GM21576 (cell line): ENCODE data around the gene CFAP221.

Experiments used
- ATAC-seq: cut with Tn5 transposase; IDR thresholded peaks from one replicate; pipeline ENCODE4 v1.9.1; 2021; ENCODE audit warnings: mild to moderate bottlenecking, moderate library complexity; ENCODE audit not compliant: unreplicated experiment

CFAP221 gene

GRCh38 chr2:119696005-119696404, 151.8 kb downstream of the CFAP221 start:
- ATAC-seq: no peak

- no peak for ATAC-seq
These were observed 152.3 kb downstream of the CFAP221 start for GRCh38 chr2:119696494-119697030.

DNA sequence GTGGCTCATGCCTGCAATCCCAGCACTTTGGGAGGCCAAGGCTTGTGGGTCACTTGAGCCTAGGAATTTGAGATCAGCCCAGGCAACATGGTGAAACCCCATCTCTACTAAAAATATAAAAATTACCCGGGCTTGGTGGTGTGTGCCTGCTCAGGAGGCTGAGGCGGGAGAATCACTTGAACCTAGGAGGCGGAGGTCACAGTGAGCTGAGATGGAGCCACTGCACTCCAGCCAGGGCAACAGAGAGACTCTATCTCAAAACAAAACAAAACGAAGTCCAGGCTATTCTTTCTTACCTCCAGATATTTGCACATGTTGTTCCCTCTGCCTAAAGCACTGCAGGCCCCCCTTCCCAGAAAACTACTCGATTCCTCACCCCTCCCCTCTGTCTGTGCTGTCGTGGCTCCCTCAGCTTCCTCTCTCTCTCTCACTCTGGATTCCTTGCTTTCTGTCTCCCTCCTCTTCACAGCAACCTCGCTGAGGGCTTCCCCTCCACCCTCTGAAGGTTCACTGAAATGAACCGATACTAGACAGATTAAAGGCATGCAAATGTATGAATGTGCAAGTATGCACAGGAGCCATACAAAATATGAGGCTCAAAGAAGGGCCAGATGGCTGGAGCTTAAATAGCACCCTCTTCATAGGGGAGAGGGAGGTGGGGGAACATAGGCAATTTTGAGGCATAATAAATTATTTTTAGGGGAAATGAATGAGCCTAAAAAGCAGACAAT, 153.2 kb downstream of the CFAP221 start:
- peak; percentile 91 for ATAC-seq

- no peak for ATAC-seq
These were observed 154.0 kb downstream of the CFAP221 start for GRCh38 chr2:119698246-119698645.

DNA sequence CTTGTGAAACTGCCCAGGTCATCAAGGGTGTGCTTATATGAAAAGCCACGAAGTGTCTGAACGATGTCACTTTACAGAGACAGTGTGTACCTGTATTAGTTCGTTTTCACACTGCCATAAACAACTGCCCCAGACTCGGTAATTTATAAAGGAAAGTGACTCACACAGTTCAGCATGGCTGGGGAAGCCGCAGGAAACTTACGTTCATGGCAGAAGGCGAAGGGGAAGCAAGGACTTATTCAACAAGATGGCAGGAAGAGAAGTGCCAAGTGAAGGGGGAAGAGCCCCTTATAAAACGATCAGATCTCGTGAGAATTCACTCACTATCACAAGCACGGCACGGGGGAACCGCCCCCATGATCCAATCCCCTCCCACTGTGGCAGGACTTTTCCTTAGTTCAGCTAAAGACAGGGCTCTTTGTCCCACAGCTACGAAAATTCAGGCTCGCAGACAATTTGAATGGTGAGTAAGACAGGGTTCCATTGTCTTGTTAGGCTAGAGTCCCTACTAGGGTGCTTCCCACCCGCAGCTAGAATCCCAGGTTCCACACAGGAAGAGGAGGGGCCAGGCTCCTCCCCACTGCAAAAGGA, 154.9 kb downstream of the CFAP221 start:
- no peak for ATAC-seq

- no peak for ATAC-seq
These were observed 156.6 kb downstream of the CFAP221 start for GRCh38 chr2:119700866-119701265.

GRCh38 chr2:119701352-119701751, 157.1 kb downstream of the CFAP221 start:
- no peak for ATAC-seq

- no peak for ATAC-seq
These were observed 158.1 kb downstream of the CFAP221 start for GRCh38 chr2:119702203-119702917.

- ATAC-seq: peak; percentile 90
These were observed 158.7 kb downstream of the CFAP221 start for GRCh38 chr2:119702918-119703401.

DNA sequence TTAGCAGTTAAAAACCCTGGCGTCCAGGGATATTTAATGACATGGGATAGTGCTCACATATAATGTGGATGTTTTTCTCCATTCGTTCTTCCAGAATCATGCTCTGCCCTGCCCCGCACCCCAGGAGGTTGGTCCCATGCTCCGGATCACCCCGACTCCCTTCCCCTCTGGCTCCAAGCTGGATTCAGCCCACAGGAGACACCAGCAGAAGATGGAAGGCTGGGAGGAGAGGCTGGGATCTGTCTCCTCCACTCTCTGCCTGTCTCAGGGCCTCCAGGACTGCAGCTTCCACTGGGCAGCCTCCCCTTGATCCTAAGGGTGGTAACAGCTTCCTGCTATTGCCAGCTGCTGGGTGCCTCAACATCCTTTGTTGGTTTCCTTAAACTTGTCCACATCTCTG, 159.3 kb downstream of the CFAP221 start:
- no peak for ATAC-seq

DNA sequence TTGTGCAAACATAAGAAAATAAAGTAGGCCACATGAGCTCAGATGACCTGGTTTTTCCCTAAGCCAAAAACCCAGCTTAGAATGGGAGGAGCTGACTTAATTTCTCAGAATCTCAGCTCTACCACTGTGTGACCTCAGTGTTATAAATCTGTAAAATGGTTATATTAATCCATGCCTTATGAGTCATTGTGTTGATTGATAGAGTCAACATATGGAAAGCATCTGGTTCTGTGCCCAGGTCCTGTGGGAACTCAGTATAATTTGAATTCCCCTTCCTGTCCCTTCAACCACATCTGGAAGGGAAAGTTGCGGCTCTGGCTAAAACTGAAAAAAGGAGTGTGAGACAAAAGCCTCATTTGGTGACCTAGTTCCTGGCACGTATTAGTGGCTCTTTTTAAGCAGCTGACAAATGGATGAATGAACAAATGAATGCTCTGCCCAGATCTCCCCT, 160.4 kb downstream of the CFAP221 start:
- no peak for ATAC-seq

- no peak for ATAC-seq
These were observed 162.0 kb downstream of the CFAP221 start for GRCh38 chr2:119706221-119706620.
